NCI-H345 (cell line): Measurements from ENCODE around the gene PCDHAC2.
A peak's percentile ranks its signal among the peaks of the same experiment; 100 is the strongest.

ENCODE experiments used
- DNase-seq: peaks from one replicate; lab custom pipeline; 2025; lab: John Stamatoyannopoulos, UW

The PCDHAC2 gene

GRCh38 chr5:140966293-140967225 is at the start of gene PCDHAC2:
Gene PCDHAC2 (plus strand): TSS chr5:140966476. CDS start chr5:140966767, 291 bp downstream.
- peak; percentile 78 for DNase-seq

- peak; percentile 0 for DNase-seq
Observed at GRCh38 chr5:140923601-140924000, 42.7 kb upstream of the PCDHAC2 start.

- DNase-seq = peak; percentile 16
Observed at GRCh38 chr5:140925806-140926442, 40.4 kb upstream of the PCDHAC2 start, which contains the start of gene PCDHAC1. Gene PCDHAC1 (plus strand): TSS chr5:140926299. CDS start chr5:140926893, 594 bp downstream.

- peak; percentile 91 for DNase-seq
Observed at GRCh38 chr5:140926443-140927227, 39.6 kb upstream of the PCDHAC2 start.

GRCh38 chr5:140927228-140927573 is 39.1 kb upstream of the PCDHAC2 start:
- no peak for DNase-seq

- DNase-seq = no peak
Observed at GRCh38 chr5:140934964-140935606, 31.2 kb upstream of the PCDHAC2 start.

- DNase-seq = no peak
Observed at GRCh38 chr5:140946578-140946977, 19.7 kb upstream of the PCDHAC2 start.

GRCh38 chr5:140951636-140952035 is 14.6 kb upstream of the PCDHAC2 start:
- DNase-seq = no peak

GRCh38 chr5:140953234-140953633 is 13.0 kb upstream of the PCDHAC2 start:
- DNase-seq = no peak

- DNase-seq = no peak
Observed at GRCh38 chr5:140962190-140962589, 4.1 kb upstream of the PCDHAC2 start.

GRCh38 chr5:140964356-140964755 is 1.9 kb upstream of the PCDHAC2 start:
- no peak for DNase-seq

- peak; percentile 34 for DNase-seq
Observed at GRCh38 chr5:140965905-140966292, 377 bp upstream of the PCDHAC2 start.

GRCh38 chr5:140967226-140967893 is 1.1 kb downstream of the PCDHAC2 start:
- no peak for DNase-seq

GRCh38 chr5:140969880-140970279 is 3.6 kb downstream of the PCDHAC2 start:
- no peak for DNase-seq

- no peak for DNase-seq
Observed at GRCh38 chr5:140973550-140973949, 7.3 kb downstream of the PCDHAC2 start.

- no peak for DNase-seq
Observed at GRCh38 chr5:140977003-140977402, 10.7 kb downstream of the PCDHAC2 start.

- DNase-seq = no peak
Observed at GRCh38 chr5:140978260-140978659, 12.0 kb downstream of the PCDHAC2 start.

- no peak for DNase-seq
Observed at GRCh38 chr5:140978983-140979382, 12.7 kb downstream of the PCDHAC2 start.

- no peak for DNase-seq
Observed at GRCh38 chr5:140982083-140982716, 15.9 kb downstream of the PCDHAC2 start.

- no peak for DNase-seq
Observed at GRCh38 chr5:140986117-140986521, 19.8 kb downstream of the PCDHAC2 start.

- DNase-seq = no peak
Observed at GRCh38 chr5:140988100-140988499, 21.8 kb downstream of the PCDHAC2 start.
